ENCODE data around the gene APIP. TPM values are rescaled to one million over a fixed set of nuclear protein-coding genes. Genes with fewer than 3 reads are reported as not detected.

The APIP gene
- total RNA-seq, 4 donors from 2014 or later: 11.7 to 25.6 (median 13.8) TPM

DNA sequence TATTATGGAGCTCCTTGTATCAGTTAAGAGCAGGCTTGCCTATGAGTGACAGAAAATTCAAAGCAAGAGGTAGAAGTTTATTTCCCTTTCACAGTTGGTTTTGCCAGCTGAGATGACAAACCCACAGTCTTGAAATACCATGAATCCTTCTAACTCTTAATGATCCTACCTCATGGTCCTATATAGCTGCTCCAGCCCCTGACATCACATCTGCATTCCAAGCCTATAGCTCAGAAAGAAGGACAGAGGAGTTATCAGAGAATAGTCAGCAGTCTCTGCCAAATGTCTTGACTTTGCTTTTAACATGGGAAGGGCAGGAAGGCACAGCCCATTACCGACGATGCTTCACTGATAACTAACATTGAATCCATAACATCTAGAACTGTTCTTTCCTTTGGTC is 76.2 kb downstream of the APIP start:
- Histone ChIP-seq H3K4me1 (no peaks in the 10 kb centered on the region), H3K27me3 (no peaks in the 10 kb centered on the region), H3K27ac (no peak overlapping the region), H3K9me3 (no peaks in the 10 kb centered on the region), H3K4me3 (no peak overlapping the region), H3K36me3 (no peaks in the 10 kb centered on the region)
- no peak for TF ChIP-seq POLR2A (IDR thresholded peaks at IDR 0.05)
- no peak for DNase-seq

GRCh38 chr11:34836958-34837856 is 79.0 kb downstream of the APIP start:
- H3K9me3 ChIP-seq: no peaks in the 10 kb centered on the region
- H3K36me3 ChIP-seq: no peaks in the 10 kb centered on the region
- no peak for DNase-seq
- H3K27ac ChIP-seq: no peak overlapping the region
- TF ChIP-seq, protein P1, sequence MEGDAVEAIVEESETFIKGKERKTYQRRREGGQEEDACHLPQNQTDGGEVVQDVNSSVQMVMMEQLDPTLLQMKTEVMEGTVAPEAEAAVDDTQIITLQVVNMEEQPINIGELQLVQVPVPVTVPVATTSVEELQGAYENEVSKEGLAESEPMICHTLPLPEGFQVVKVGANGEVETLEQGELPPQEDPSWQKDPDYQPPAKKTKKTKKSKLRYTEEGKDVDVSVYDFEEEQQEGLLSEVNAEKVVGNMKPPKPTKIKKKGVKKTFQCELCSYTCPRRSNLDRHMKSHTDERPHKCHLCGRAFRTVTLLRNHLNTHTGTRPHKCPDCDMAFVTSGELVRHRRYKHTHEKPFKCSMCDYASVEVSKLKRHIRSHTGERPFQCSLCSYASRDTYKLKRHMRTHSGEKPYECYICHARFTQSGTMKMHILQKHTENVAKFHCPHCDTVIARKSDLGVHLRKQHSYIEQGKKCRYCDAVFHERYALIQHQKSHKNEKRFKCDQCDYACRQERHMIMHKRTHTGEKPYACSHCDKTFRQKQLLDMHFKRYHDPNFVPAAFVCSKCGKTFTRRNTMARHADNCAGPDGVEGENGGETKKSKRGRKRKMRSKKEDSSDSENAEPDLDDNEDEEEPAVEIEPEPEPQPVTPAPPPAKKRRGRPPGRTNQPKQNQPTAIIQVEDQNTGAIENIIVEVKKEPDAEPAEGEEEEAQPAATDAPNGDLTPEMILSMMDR (IDR thresholded peaks at IDR 0.05): no peak
- TF ChIP-seq POLR2A (IDR thresholded peaks at IDR 0.05): no peak
- no peak overlapping the region for H3K4me3 ChIP-seq
- no peaks in the 10 kb centered on the region for H3K27me3 ChIP-seq
- H3K4me1 ChIP-seq: no peaks in the 10 kb centered on the region

DNA sequence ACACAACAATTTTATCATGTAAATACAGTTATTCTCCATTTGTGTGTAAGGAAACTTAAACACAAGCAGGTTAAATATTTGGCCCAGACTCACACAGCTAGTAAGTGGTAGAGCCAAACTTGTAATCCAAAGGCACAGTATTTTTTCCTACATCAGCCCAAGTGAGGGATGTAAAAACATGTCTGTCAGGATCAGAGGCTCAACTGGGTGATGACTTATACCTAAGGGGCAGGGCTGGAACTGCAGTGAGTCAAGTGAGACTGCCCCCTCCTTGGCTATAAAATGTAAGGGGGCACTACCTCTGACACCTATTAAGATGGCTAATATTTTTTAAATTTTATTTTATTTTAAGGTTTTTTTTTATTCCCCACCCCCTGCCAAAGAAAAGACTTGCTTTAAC is 82.6 kb downstream of the APIP start:
- H3K9me3 ChIP-seq: no peaks in the 10 kb centered on the region
- no peak overlapping the region for H3K27ac ChIP-seq
- no peak for DNase-seq
- H3K4me1 ChIP-seq: no peaks in the 10 kb centered on the region
- H3K36me3 ChIP-seq: no peaks in the 10 kb centered on the region
- no peaks in the 10 kb centered on the region for H3K27me3 ChIP-seq
- no peak overlapping the region for H3K4me3 ChIP-seq
- TF ChIP-seq POLR2A (IDR thresholded peaks at IDR 0.05): no peak
- TF ChIP-seq, protein P1 (IDR thresholded peaks at IDR 0.05): no peak

Small RNAs within 50 kb of the gene (small RNA-seq; reads per million reads assigned to genes)
- gene MIR1343: 0 to 0.25 reads per million in 2 donors

Other genes with a start within 250 kb of the APIP start
- 10 to 100 TPM; 15.4 to 87.5 (median 22.4) TPM for gene PDHX, start 239 bp upstream of the APIP start, total RNA-seq
- 100 to 1,000 TPM in 3 of 4 donors, 10 to 100 TPM in 1; 71.6 to 412 (median 130) TPM for gene CD44, start 222.8 kb upstream of the APIP start, total RNA-seq

Measured in Peyer's patch (tissue), 4 donors.